GM12878 (cell line): Measurements from ENCODE around the gene ELMO2. TPM values are rescaled to one million over a fixed set of nuclear protein-coding genes. Genes with fewer than 3 reads are reported as not detected.

Source experiments
- ATAC-seq: fragments of 200-7000 bp; cut with Tn5 transposase; 3 replicates; pipeline ENCODE4 v1.9.1; 2020; ENCODE audit warnings: mild to moderate bottlenecking, moderate library complexity
- BruUV-seq: library from RNA; stranded (reverse); fragments of 400-500 nt; replicated peaks from 2 replicates; lab custom pipeline; 2021; lab: Mats Ljungman, UMichigan
- CTCF ChIA-PET: fragments of 300-600 bp; sonication (Branson Sonifier 250); formaldehyde crosslinking; extraction: SDS; loops from one replicate; lab custom pipeline; 2021; ENCODE audit warnings: inconsistent platforms; lab: Yijun Ruan, JAX
- POLR2A ChIA-PET: fragments of 350-600 bp; formaldehyde crosslinking; extraction: SDS; loops from one replicate; lab custom pipeline; 2021; ENCODE audit warnings: inconsistent platforms; lab: Charles Lee
- RAD21 ChIA-PET: fragments of 300-600 bp; sonication (Branson Sonifier 250); formaldehyde crosslinking; loops from one replicate; lab custom pipeline; 2023; ENCODE audit warnings: antibody characterized with exemption; ENCODE audit not compliant: unreplicated experiment; lab: Charles Lee
- SMC1A ChIA-PET: fragments of 300-600 bp; sonication (Branson Sonifier 250); formaldehyde crosslinking; loops from one replicate; lab custom pipeline; 2023; ENCODE audit not compliant: unreplicated experiment, uncharacterized antibody; lab: Charles Lee
- DNase-seq: peaks from one replicate; pipeline ENCODE4 v3.0.0-alpha.2; 2011; ENCODE audit warnings: low read depth, low spot score
- FAIRE-seq: peaks from 3 replicates; lab custom pipeline; 2011; peaks lifted over from hg19 to GRCh38; lab: Jason Lieb, UNC
- H2AFZ ChIP-seq: 2 replicates; pipeline ENCODE4 v1.6.0; 2011; ENCODE audit warnings: low read depth, low read length, control low read depth; ENCODE audit not compliant: control insufficient read depth
- H3K27ac ChIP-seq: 2 replicates; pipeline ENCODE4 v1.5.1; 2011; ENCODE audit warnings: control low read depth; ENCODE audit not compliant: control insufficient read depth, insufficient read depth
- H3K27me3 ChIP-seq, 2 experiments: replicated peaks in 1 of 2; 2 replicates each; pipeline versions ENCODE4 v1.6.0 to v1.6.1; 2011; ENCODE audit warnings: low read length in 1 of 2; ENCODE audit not compliant: control insufficient read depth in 2 of 2, insufficient read depth in 2 of 2
- H3K36me3 ChIP-seq, 2 experiments: 2 replicates each; pipeline ENCODE4 v1.5.1; 2011; ENCODE audit warnings: low read length in 1 of 2; ENCODE audit not compliant: control insufficient read depth in 2 of 2, insufficient read depth in 2 of 2
- H3K4me1 ChIP-seq: 2 replicates; pipeline ENCODE4 v1.6.1; 2011; ENCODE audit warnings: mild to moderate bottlenecking, low read length, moderate library complexity, mixed read lengths; ENCODE audit not compliant: control insufficient read depth, insufficient read depth
- H3K4me2 ChIP-seq: 2 replicates; pipeline ENCODE4 v1.6.0; 2011; ENCODE audit warnings: control low read depth; ENCODE audit not compliant: control insufficient read depth, insufficient read depth
- H3K4me3 ChIP-seq: fragments of 200-600 bp; sonication (generic); 2 replicates; pipeline ENCODE4 v1.5.1; 2016
- H3K79me2 ChIP-seq: 2 replicates; pipeline ENCODE4 v1.6.0; 2011; ENCODE audit warnings: low read length; ENCODE audit not compliant: control insufficient read depth, insufficient read depth
- H3K9ac ChIP-seq: 2 replicates; pipeline ENCODE4 v1.8.0; 2011; ENCODE audit warnings: low read length, control low read depth, mixed read lengths; ENCODE audit not compliant: control insufficient read depth, insufficient read depth
- H3K9me3 ChIP-seq: replicated peaks from 3 replicates; pipeline ENCODE4 v1.5.1; 2011; ENCODE audit warnings: mild to moderate bottlenecking, low read length; ENCODE audit not compliant: control insufficient read depth, insufficient read depth
- H4K20me1 ChIP-seq: 2 replicates; pipeline ENCODE4 v1.6.0; 2011; ENCODE audit not compliant: control insufficient read depth, insufficient read depth
- CBX3 ChIP-seq: fragments of 200-600 bp; sonication (generic); IDR thresholded peaks from 2 replicates; pipeline ENCODE4 v1.6.1; 2016; ENCODE audit warnings: low read depth, borderline replicate concordance
- CHD4 ChIP-seq: fragments of 200-600 bp; sonication (generic); IDR thresholded peaks from 2 replicates; pipeline ENCODE4 v1.6.1; 2016; ENCODE audit warnings: mild to moderate bottlenecking
- E2F4 ChIP-seq: IDR thresholded peaks from 2 replicates; pipeline ENCODE4 v1.6.1; 2012; ENCODE audit warnings: low read depth, low read length, improper control_type of control experiment
- EP300 ChIP-seq, 2 experiments: fragments of 150-350 bp in 1 of 2; IDR thresholded peaks; 2 replicates each; pipeline ENCODE4 v1.6.1; 2011 to 2012; ENCODE audit warnings: low read depth in 2 of 2, low read length in 2 of 2, borderline replicate concordance in 1 of 2, improper control_type of control experiment in 1 of 2, inconsistent platforms in 1 of 2; ENCODE audit not compliant: control insufficient read depth in 1 of 2
- IRF4 ChIP-seq: IDR thresholded peaks from 2 replicates; pipeline ENCODE4 v1.6.1; 2011; ENCODE audit warnings: low read depth, low read length
- IRF5 ChIP-seq: fragments of 450-650 bp; IDR thresholded peaks from 2 replicates; pipeline ENCODE4 v1.6.1; 2017; ENCODE audit warnings: borderline replicate concordance
- JUND ChIP-seq: IDR thresholded peaks from 2 replicates; pipeline ENCODE4 v1.6.1; 2012; ENCODE audit warnings: low read depth, mild to moderate bottlenecking, low read length, improper control_type of control experiment, moderate library complexity
- KAT2A ChIP-seq: conservative IDR thresholded peaks from 2 replicates; pipeline ENCODE4 v1.6.1; 2011; ENCODE audit warnings: low read depth, low read length; ENCODE audit not compliant: control insufficient read depth
- MEF2B ChIP-seq: fragments of 450-650 bp; IDR thresholded peaks from 2 replicates; pipeline ENCODE4 v1.6.1; 2018; ENCODE audit warnings: mild to moderate bottlenecking, moderate library complexity; ENCODE audit not compliant: partially characterized antibody, poor library complexity, severe bottlenecking
- NRF1 ChIP-seq: conservative IDR thresholded peaks from 2 replicates; pipeline ENCODE4 v1.6.1; 2011; ENCODE audit warnings: mild to moderate bottlenecking, low read depth, low read length, improper control_type of control experiment
- PML ChIP-seq: IDR thresholded peaks from 2 replicates; pipeline ENCODE4 v1.6.1; 2012; ENCODE audit warnings: low read length, inconsistent platforms
- RCOR1 ChIP-seq: conservative IDR thresholded peaks from 2 replicates; pipeline ENCODE4 v1.6.1; 2012; ENCODE audit warnings: low read depth, low read length, improper control_type of control experiment
- RFX5 ChIP-seq: IDR thresholded peaks from 2 replicates; pipeline ENCODE4 v1.6.1; 2011; ENCODE audit warnings: low read depth, low read length, improper control_type of control experiment
- SMAD1 ChIP-seq: fragments of 450-650 bp; IDR thresholded peaks from 2 replicates; pipeline ENCODE4 v1.6.1; 2018; ENCODE audit warnings: mild to moderate bottlenecking, low read depth; ENCODE audit not compliant: partially characterized antibody
- SUPT20H ChIP-seq: IDR thresholded peaks from 2 replicates; pipeline ENCODE4 v1.6.1; 2011; ENCODE audit warnings: low read depth, mild to moderate bottlenecking, low read length, moderate library complexity, borderline replicate concordance; ENCODE audit not compliant: control insufficient read depth
- TCF3 ChIP-seq: IDR thresholded peaks from 2 replicates; pipeline ENCODE4 v1.6.1; 2012; ENCODE audit warnings: low read depth, mild to moderate bottlenecking, low read length, borderline replicate concordance; ENCODE audit not compliant: insufficient read depth
- WGBS: methylation state at CpG from one replicate; pipeline ENCODE4 v1.1.6; 2016; ENCODE audit warnings: low lambda C conversion rate; ENCODE audit not compliant: insufficient replicate concordance, insufficient coverage; ENCODE audit errors: missing lambda C conversion rate; 5-methylcytosine and 5-hydroxymethylcytosine counted together
- in situ Hi-C: fragments of 300-500 bp; cut with MboI; formaldehyde crosslinking; loops from 9 replicates; pipeline ENCODE4 v1.14.3; 2018; ENCODE audit warnings: mixed read lengths
- intact Hi-C: fragments of 100-400 bp; cut with micrococcal nuclease; formaldehyde crosslinking; loops from one replicate; pipeline ENCODE4 v1.14.2; 2022; ENCODE audit not compliant: unreplicated experiment
- polyA plus RNA-seq, 11 experiments: library from polyadenylated mRNA; depleted of rRNA in 4 of 11; unstranded in 6 of 11; stranded (reverse) in 5 of 11; fragments of >200 nt; fragmentation: Nextera tagmentation in 4 of 11; fragmentation: Illumina TruSeq in 1 of 11; extraction: Ambion mirVana in 4 of 11; extraction: Trizol in 1 of 11; gene quantifications; 1 replicate in 1 of 11; 2 replicates in 10 of 11; pipeline versions ENCODE4 v1.2.1 to v1.2.3, GENCODE V29; 2011 to 2016; ENCODE audit warnings: inconsistent platforms in 2 of 11, missing spikeins in 2 of 11, low read depth in 1 of 11
- total RNA-seq, 4 experiments: library from RNA; depleted of rRNA in 3 of 4; stranded (reverse); fragments of >200 nt in 3 of 4; fragmentation: Illumina TruSeq in 1 of 4; extraction: Trizol in 1 of 4; gene quantifications; 2 replicates each; pipeline versions ENCODE4 v1.2.1 to v1.2.3, GENCODE V29; 2013 to 2021
- TF ChIP-seq, protein P1 (sequence below): fragments of 450-650 bp; IDR thresholded peaks from 2 replicates; pipeline ENCODE4 v1.6.1; 2014; ENCODE audit warnings: mild to moderate bottlenecking

The ELMO2 gene
- total and polyA plus RNA-seq, 10 of the 15 experiments (the other 5 are each of a cell fraction or from before 2014, with no cell fraction given): 14.2 to 40.2 (median 37.6) TPM

- RAD21 ChIA-PET: interaction anchor here (0.9 to 1.3 kb wide), 3 partner anchors 10 to 32 kb away, joined by 3 to 4 read pairs (median 3); no protein-coding TSS in a partner anchor
- in situ Hi-C loops: loop anchor here (5.0 to 25.0 kb wide), 2 partner anchors 33 to 557 kb away; partner anchors contain the start of gene UBE2C
- CTCF ChIA-PET: interaction anchor here (1.7 to 2.1 kb wide), 2 partner anchors 20 to 39 kb away, joined by 5 to 11 read pairs; no protein-coding TSS in a partner anchor
- TF ChIP-seq PML: no peak
- TF ChIP-seq RCOR1: no peak
- TF ChIP-seq EP300 (IDR thresholded peaks at IDR 0.05; ENCODE audit: borderline replicate concordance in 1 of 2, control insufficient read depth in 1 of 2, low read depth in 2 of 2, low read length in 2 of 2): no peak
- no peak for TF ChIP-seq IRF5
- no peak for TF ChIP-seq SUPT20H
- no peak for TF ChIP-seq KAT2A
- no peak for TF ChIP-seq JUND
- no peak for TF ChIP-seq TCF3
- TF ChIP-seq CBX3: no peak
- no peak for TF ChIP-seq IRF4
- no peak for TF ChIP-seq MEF2B
- no peak for TF ChIP-seq RFX5
- TF ChIP-seq E2F4: no peak
- TF ChIP-seq SMAD1: no peak
- TF ChIP-seq, protein P1, sequence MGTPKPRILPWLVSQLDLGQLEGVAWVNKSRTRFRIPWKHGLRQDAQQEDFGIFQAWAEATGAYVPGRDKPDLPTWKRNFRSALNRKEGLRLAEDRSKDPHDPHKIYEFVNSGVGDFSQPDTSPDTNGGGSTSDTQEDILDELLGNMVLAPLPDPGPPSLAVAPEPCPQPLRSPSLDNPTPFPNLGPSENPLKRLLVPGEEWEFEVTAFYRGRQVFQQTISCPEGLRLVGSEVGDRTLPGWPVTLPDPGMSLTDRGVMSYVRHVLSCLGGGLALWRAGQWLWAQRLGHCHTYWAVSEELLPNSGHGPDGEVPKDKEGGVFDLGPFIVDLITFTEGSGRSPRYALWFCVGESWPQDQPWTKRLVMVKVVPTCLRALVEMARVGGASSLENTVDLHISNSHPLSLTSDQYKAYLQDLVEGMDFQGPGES: no peak
- TF ChIP-seq NRF1: no peak
- TF ChIP-seq CHD4: no peak
These were observed 37.5 kb downstream of the ELMO2 start for GRCh38 chr20:46368902-46369268.

More at GRCh38 chr20:46368902-46369268, 37.5 kb downstream of the ELMO2 start:
- H3K9ac ChIP-seq: no peak overlapping the region
- DNase-seq (no peak), FAIRE-seq (no peak), ATAC-seq (no peak)
- no peak overlapping the region for H3K4me2 ChIP-seq
- H3K4me1 ChIP-seq: no peaks in the 10 kb centered on the region
- peaks cover 23 to 45% of the 10 kb centered on the region in 2 experiments for H3K36me3 ChIP-seq
- H3K9me3 ChIP-seq: no peaks in the 10 kb centered on the region
- intact Hi-C loops: no loop called here
- H3K4me3 ChIP-seq: no peak overlapping the region
- ChIA-PET SMC1A (interaction anchor here (1.1 to 1.2 kb wide), 2 partner anchors 19 to 28 kb away, joined by 3 to 4 read pairs; no protein-coding TSS in a partner anchor), POLR2A (no interaction called here)
- no TSS peak for BruUV-seq
- H3K27ac ChIP-seq: peak overlapping the region; percentile 10; the same call in 1 of the 2 replicates
- no peaks in the 10 kb centered on the region for H4K20me1 ChIP-seq
- peaks cover 3% of the 10 kb centered on the region for H3K79me2 ChIP-seq
- 98% methylated on average over 5 of the region's 5 CpGs for WGBS
- H3K27me3 ChIP-seq: no peaks in the 10 kb centered on the region
- no peak overlapping the region for H2AFZ ChIP-seq
